Measurements from ENCODE around the gene EPHA6.

GRCh38 chr3:97197083-97197482, 382.7 kb downstream of the EPHA6 start:
- TF ChIP-seq CTCF (IDR thresholded peaks at IDR 0.05) (no peak), POLR2A (IDR thresholded peaks at IDR 0.05) (no peak)
